Loucy (cell line): ENCODE results near the gene DMC1.

Source experiments
- EZH2phosphoT487 ChIP-seq: fragments of 200-600 bp; IDR thresholded peaks from 2 replicates; pipeline ENCODE4 v1.6.1; 2018; ENCODE audit warnings: antibody characterized with exemption, mild to moderate bottlenecking, moderate library complexity, borderline replicate concordance
- TF ChIP-seq, protein P1 (sequence below): fragments of 200-600 bp; sonication (generic); conservative IDR thresholded peaks from 2 replicates; pipeline ENCODE4 v1.5.1; 2014; ENCODE audit warnings: mild to moderate bottlenecking, antibody characterized with exemption, low read length

DNA sequence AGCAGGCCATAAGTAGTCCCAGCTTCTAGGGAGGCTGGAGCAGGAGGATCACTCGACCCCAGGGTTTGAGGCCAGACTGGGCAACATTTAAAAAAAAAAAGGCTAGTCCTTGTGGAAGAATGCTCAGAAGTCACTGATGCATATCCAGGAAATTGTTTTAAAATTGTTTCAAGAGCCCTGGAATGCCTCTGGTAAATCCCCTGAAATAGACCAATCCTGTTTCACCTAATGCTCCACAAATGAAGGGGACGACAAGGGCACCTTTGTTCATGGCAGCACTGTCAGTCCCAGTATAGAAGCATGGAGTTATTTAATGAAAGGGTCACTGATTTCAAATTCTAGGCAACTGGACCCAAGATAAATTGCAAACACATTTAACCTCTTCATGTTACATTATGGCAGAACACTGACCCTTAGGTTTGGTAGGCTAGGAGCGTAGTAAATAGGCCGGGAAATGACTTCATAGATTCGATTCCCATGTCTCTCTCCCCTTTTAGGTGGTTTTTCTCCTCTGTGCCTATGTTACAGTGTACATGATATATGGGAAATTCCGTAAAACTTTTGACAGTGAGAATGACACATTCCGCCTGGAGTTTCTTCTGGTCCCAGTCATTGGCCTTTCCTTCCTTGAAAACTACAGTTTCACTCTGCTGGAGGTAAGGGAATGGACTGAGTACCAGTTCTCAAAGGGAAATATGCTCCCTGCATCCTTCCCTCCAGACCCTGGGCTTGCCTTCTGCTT, 90.7 kb downstream of the DMC1 start:
- TF ChIP-seq, protein P1, sequence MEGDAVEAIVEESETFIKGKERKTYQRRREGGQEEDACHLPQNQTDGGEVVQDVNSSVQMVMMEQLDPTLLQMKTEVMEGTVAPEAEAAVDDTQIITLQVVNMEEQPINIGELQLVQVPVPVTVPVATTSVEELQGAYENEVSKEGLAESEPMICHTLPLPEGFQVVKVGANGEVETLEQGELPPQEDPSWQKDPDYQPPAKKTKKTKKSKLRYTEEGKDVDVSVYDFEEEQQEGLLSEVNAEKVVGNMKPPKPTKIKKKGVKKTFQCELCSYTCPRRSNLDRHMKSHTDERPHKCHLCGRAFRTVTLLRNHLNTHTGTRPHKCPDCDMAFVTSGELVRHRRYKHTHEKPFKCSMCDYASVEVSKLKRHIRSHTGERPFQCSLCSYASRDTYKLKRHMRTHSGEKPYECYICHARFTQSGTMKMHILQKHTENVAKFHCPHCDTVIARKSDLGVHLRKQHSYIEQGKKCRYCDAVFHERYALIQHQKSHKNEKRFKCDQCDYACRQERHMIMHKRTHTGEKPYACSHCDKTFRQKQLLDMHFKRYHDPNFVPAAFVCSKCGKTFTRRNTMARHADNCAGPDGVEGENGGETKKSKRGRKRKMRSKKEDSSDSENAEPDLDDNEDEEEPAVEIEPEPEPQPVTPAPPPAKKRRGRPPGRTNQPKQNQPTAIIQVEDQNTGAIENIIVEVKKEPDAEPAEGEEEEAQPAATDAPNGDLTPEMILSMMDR: no peak
- TF ChIP-seq EZH2phosphoT487: no peak
